Globus pallidus (tissue), 1 donor: ENCODE data around the gene VPS26C.

Experiments used
- DNase-seq: peaks from one replicate; pipeline ENCODE4 v3.0.0-alpha.2; 2015; ENCODE audit warnings: low spot score

The VPS26C gene

DNA sequence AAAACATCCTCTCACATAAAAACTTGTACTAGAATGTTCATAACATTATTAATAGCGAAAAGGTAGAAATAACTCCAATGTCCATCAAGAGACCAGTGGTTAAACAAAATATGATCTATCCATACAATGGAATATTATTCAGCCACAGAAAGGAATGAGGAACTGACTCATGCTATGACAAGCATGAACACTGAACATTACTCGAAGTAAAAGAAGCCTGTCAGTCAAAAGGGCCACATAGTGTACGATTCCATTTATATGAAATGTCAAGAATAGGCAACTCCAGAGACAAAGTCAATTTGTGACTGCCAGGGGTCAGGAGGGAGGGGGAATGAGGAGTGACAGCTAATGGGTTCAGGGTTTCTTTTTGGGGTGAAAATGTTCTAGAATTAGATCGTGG lies 2.3 kb downstream of the VPS26C start:
- DNase-seq: no peak

DNA sequence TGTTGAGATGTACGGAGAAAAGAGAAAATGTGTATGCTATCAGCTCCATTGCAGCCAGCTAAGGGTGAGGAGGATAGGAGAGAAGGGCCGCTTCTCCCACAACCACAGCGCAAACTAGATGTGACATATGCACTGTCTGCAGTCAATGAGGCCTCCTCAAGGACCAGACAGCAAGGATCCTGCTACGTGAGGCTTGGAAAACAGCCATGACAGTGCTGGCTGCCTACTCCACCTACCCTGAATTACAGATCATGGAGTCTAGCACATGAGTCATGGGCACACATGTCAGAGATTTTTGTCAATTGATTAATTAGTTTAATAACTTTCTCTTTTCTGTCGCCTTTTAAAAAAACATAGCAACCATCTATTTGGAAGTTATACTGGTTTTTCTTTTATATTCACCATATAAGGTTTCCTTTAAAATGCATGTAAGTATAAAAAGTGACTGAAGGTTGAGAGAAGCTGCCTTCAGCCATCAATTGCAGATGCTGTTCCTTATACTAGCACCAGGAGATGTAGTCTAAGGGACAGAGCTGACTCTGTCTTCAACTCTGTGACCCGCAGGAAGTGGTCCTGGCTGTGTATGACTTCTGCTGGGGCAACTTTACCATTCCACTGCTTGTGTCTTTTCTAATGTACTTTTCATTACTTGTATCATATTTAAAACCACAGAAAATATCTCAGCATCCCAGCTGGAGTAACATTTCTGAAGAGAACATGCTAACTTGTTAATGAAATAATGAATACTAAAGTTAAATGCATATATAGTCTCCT lies 3.1 kb downstream of the VPS26C start:
- DNase-seq: no peak

DNA sequence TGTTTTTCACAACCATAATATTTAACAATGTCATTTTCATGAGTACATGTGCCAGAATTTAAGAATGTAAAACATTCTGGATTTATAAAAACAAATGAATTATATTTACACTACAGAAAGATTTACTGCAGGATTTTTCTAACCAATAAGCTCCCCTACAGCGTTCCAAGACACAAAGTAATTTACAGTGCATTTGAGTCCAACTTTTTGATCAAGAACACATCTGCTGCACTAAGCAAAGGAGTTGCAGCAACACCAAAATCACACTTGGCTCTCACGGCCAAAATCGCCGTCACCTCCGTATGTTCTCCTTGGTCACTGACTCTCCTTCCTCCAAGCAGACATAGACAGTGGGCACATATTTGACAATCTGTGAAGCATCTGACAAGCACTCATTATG lies 7.7 kb downstream of the VPS26C start:
- no peak for DNase-seq

DNA sequence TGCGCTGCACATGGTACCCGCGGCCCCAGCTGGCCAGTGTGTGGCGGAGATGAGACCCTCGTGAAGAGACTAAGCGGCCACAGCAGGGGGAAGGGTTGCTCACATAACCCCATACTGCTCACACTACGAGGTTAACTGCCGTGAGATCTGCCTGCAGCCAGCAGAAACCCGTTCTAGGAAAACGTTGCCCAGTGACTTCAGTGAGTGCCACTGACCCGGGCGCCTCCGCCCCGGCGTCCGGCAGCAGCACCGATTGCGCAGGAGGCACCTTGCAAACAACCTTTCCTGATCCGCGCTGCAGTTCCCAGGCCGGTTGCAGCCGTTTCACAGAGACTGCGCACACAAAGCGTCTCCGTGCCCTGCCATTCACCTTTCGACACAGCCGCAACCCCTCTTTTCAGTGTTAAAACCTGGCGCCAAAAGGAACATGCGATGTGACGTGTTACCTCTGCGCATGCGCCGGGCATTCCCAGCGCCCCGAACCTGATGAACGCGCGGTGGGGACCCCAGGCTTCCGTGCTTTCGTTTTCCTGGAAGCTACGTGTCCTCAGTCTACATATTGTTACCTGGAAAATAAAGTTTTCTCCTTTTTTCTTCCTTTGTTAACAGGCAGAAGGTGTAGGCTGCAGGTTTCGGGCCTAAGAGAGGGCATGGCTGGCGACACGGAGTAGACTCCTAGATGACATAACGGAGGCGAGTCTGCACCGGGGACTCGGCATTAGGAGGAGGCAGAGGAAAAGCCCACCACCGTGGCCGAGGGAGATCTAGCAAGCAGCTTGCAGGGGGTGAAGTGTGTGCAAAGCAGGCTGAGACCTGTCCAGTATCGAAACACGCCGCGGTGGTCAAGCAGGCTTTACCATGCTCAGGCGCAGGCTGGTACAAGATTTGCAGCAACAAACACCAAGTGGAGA lies 8.9 kb downstream of the VPS26C start:
- DNase-seq: peak; percentile 47

DNA sequence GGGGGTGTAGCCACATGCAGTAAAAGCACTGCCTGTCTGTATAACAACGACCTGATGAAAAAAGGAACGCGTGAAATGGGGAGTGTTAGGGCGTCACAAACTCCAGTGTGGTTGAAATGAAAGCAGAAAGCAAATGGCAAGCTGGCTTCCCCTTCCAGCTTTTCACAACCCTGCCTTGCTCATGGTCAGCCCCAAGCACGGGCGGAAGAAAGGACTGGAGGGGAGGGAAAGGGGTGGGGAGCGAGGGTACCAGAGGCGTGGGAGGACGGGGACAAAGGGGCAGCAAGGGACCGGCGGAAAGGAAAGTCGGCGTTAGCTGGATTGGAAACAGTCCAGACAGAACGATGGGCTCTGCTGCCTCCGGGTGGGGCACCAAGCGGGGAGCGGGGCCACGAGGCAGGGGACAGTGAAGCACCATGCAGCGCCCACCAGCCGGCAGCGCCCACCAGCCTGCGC lies 9.6 kb downstream of the VPS26C start:
- DNase-seq: no peak

DNA sequence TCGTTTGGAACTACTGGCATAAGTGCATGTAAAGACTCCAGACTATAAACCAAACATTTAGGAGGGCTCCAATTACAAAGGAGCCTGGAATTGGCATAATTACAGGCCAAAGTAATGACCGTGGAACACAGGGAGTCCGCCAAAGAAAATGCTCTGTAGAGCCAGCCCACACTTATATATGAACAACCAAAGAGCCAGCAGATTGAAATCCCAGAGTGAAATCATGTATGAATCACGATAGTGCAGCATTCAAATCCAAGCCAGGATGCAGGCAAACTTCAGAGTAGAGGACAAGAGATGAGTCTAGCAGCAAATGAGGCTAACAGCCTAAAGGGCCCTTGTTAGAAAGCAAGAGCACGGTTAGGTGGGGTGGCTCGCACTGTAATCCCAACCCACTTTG lies 13.1 kb downstream of the VPS26C start:
- no peak for DNase-seq

DNA sequence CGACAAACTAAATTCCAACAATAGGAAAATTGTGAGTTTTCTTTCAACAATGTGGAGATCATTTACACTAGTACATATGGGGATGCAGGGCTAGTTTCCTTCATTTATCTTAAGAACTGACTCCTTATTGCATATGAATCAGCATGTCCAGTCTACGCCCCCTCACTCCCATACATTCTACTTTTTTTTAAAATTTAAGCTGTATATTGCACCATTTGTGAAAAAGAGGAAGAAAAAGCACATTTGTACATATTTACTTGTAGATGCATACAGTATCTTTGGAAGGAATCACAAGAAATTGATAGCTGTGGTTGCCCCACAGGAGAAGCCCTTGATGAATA lies 15.9 kb downstream of the VPS26C start:
- no peak for DNase-seq

DNA sequence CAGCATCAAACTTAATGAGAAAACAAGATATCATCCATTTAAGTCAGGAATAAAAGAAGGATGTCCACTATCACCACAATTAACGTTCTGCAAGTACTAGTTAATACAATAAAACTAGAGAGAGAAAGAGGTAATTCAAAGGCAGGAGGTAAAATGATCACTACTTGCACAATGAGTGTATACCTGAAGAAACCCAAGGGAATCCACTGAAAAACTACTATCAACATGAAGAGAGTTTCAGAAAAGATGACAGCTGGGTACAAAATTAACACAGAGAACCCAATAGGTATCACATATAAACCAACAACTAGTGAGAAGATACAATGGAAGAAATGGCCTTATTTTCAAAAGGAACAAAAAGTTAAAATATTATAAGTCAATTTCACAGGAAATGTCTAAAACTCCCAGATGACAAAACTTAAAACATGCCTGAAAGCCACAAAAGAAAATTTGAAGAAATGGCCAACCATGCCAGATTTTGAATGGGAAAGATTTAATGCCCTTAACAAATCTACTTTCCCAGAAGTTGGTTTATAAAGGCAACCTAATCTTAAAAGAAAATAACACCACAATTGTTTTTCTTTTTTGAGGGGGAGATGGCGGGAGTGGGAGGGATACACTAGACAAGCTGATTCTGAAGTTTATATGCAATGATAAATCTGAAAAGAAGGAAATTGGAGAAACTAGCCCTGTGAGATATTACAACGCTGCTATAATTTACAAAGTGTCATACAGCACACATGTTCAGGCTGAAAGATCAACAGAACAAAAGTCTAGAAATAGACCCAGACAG lies 17.8 kb downstream of the VPS26C start:
- no peak for DNase-seq

DNA sequence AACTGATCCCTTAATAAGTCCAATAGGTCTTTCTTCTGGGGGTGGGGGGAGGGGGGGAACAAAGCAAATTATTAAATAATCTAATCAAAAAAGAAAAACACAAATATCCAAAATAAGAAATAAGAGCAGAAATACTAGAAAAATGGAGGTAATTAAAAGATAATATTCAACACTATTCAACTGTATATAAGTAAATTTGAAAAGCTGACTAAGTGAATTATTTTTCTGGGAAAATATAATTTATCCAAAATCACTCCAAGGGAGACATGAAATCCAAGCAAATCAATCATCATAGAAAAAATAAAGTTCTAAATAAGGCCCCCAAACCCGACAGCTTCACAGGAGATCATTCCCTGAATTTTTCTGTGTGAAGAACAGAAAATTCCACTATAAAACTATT lies 18.8 kb downstream of the VPS26C start:
- DNase-seq: no peak

DNA sequence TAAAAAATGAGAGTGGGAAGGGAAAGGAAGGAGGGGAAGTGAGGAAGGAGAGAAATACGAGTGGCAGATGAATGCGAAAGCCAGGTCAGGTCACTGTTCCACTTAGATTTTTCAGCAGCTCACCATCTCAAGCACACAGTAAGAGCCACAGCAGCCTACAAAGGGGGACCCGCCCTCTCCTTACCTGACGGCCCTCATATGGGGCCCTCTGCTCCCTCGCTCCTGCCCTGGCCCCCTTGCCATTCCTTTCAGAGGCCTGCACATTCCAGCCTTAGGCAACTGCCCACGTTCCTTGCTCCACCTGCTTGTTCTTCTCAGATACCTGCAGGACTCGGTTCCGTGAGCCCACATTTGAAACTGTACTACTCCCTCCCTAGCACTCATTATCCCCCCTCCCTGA lies 22.0 kb downstream of the VPS26C start:
- no peak for DNase-seq

DNA sequence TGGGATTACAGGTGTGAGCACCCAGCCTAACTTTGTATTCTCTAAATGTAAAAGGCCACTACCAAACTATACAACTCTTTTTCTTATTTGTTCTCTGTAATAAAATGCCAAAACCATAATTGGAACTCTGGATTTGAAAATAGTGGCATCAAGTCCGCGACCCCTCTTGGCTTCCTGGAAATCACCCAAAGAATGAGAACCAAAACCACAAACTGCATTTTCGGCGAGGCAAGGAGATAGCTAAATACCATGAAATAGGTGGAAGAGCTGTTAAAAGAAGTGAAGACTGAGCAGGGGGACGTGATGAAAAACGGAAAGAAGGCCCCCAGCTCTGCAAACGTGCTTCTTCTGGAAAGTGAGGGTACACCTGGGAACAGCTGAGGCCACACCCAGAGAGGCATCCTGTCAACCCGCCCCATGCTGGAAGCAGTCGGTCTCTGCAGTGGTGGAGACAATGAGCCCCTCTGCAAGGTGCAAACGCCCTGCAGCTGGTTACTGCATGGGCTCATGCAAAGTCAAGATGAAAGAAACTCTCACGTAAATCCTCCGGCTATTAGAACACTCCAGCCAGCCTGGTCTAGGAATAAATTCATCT lies 22.5 kb downstream of the VPS26C start:
- DNase-seq: no peak

DNA sequence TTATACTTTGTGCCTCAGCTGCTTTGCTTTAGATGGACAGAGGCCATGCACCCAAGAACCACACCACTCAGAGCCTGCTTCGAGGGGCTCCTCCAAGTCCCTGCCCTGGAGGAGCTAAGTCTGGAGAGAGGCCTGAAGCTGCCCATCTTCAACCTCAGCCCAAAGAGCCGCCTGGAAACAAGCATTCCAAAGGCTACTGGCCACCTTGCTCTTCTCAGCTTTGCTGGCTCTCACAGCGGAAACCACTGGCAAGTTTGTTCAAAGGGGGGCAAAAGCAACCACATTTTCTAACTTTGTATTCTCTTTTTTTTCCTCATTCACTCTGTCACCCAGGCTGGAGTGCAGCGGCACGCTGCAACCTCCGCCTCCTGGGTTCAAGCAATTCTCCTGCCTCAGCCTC lies 23.2 kb downstream of the VPS26C start:
- DNase-seq: no peak

DNA sequence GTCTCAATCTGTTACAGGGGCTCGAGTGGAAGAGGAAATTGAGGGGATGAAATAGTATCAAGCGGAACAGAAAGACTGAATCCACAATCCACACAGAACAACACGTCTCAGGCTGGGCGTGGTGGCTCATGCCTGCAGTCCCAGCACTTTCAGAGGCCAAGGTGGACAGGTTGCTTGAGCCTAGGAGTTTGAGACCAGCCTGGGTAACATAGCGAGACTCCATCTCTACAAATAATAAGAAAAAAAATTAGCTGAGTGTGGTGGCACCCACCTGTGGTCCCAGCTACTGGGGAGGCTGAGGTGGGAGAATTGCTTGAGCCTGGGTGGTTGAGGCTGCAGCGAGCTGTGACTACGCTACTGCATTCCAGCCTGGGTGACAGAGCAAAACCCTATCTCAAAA lies 25.7 kb downstream of the VPS26C start:
- no peak for DNase-seq

DNA sequence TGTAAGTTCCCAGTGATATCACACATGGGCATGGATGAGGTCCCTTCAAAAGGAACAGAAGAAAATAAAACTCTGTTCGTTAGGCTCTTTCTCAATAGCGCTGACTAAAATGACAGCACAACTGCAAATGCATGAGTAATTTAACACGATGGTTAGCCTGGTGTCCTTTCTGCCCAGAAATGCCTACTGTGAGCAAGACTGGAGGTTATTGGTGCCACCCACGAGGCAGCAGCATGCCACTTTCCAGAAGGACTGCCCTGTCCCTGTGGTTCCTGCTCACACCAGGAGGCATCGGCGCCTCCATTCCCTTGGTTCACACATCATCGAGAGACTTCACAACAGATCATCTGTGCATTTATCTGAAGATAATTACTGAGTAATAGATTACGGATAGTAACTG lies 26.2 kb downstream of the VPS26C start:
- no peak for DNase-seq

DNA sequence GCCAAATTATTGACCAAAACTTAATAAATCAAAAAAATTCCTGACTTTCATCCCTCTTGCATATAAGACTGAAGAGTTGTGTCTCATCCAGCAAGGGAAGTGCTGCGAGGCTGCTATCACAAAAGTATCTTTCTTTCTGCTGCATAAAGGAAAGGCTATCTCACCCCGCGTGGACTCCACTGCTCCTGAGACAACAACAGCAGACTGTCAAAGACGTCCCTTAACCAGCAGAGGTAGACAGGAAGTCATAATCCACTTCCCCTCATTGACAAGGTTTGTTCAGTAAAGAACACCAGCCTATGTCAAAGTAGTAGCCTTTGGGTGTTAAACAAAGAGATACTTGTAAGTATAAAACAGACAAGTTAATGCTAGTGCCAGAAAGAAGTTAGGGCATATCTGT lies 29.4 kb downstream of the VPS26C start:
- DNase-seq: no peak

DNA sequence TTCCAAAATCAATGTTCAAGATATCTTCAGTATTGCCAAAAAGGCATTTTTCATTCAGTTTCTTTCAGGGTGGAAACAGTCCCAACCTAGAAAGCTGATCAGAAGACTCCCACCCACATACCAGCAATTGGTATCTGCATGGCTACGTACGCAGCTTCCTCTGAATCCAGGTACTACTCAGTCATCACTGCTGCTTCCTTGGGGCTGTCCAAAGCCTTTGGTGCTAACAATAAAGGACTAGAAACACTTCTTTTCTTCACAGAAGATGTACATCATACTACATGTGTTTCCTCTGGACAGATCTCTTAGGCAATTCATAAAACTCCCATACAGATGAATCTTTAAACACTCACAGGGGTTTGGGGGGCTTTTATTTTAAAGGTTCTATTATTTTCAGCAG lies 29.8 kb downstream of the VPS26C start:
- no peak for DNase-seq

DNA sequence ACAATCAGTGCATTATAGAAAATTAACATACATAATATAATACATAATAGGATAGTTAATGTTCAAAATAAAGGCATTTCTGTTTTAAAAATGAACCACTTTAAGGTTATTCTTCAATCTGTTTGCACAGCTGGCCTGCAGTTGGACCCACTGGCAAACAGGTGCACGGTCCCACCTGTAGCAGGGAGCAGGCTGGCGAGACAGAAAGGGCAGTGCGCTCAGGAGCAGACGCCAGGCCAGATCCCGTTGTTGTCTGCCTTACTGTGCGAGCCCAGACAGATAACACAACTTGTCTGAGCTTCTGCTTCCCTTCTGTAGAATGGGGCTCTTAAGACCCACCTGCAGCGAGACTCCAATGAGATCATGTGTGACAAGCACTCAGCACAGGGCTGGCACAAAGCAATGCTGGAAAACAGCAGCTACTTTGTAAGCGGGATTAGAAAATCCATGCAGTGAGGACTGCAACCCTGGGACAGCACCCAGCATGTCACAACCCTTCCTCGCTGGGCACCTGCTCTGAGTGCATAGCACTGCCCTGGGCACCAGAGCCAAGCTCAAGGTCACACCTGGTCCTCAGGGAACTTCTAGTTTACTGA lies 33.5 kb downstream of the VPS26C start:
- DNase-seq: no peak

DNA sequence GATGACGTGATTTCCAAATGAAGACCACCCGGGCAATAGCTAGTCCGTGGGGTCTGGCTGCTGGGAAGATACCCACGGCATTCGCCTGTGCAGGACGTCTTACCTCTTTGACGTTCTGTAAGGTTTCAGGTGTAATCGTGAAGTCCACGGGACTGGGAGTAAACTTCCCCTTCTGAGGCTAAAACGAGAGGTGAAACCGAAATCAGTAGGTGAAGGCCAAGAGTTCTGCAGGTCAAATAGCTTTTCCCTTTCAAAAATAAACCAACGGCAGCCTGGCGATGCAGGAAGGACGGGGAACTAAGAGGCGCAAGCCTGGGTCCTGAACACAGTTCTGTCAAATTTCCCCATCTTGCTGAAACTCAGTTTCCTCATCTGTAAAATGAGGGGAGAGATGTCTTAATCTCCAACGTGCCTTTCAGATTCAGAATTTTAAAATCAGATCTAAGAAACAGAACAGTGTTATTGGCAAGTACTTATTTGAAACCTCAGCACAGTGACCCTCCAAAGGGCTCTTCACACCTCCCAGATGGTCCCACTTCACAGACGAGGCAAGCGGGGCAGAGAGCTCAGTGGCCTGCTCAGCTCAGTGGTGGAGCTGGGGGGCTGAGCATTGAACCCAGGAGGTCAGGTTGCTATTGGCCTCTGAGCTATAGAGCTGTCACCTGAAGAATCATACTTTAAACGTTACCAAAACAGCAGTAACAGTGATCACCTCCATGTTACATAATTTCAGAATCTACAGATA lies 34.7 kb downstream of the VPS26C start:
- DNase-seq: no peak

DNA sequence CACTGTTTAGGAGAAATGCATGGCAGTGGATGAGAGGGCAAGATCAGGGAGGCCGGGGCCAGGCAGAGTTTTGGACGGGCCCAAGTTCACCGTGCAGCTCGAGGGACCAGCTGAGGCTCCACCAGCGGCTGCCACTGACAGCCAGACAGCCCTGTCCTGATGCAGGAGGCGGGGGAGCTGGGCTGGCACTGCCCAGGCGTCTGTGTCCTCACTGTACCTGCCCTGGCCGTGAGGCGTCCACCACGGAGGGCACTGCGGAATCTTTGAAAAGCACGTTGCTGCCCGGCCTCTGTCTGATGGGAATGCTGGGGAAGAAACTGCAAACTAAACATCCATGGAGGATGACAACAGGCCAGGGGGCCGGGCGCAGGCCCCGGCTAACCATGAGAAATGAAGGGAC lies 35.5 kb downstream of the VPS26C start:
- no peak for DNase-seq

DNA sequence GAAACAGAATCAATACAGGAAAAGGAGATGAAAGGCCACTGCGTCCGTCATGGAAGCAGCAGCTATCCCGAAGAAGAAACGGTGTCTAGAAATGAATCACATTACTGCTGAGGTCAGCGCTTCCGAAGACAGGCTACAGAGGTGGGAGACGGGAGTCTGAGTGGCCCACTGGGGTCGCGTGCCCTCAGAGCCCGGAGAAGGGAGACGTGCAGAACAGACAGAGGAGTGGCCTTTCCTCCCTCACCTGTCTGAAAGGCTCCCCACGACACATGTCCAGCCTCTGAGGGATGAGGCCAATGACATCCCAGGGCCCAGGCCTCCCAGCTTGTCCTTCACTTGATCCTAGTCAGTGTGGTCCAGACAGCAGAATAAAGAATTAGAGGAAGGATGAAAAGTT lies 35.9 kb downstream of the VPS26C start:
- no peak for DNase-seq

DNA sequence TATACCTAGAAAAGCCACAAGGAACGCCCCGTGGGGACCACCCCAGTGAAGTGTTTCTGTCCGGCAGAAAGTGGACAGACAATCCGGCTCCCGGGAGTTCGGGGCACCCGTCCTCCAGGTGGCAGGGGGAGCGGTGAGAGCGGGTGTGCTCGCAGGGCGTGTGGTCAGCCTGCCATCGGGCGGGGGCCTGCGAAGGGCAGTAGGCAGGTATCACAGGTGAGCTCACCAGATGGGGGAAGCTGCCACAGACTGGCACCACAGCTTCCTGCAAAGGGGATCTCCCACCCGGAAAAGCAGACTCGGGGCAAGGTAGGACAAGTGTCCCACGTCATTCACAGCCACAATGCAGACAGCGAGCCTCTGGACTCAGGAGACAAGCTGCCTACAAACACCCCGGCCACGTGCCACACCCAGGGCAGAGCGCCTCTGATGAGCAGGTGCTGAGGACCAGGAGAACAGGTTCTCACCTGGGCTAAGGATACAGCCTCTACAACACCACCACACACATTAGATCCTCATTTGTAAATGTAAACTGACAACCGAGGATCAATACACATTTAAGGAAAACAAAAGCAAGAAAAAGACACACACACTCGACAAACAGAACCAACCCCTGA lies 36.4 kb downstream of the VPS26C start:
- no peak for DNase-seq
